C1 segment of cervical spinal cord (tissue), 14 donors: ENCODE data around the gene RSPH1.
A peak's percentile ranks its signal among the peaks of the same experiment; 100 is the strongest.

Experiments
- DNase-seq, 14 donors: peaks; one replicate each; lab custom pipeline; 2025; lab: John Stamatoyannopoulos, UW

RSPH1 gene

DNA sequence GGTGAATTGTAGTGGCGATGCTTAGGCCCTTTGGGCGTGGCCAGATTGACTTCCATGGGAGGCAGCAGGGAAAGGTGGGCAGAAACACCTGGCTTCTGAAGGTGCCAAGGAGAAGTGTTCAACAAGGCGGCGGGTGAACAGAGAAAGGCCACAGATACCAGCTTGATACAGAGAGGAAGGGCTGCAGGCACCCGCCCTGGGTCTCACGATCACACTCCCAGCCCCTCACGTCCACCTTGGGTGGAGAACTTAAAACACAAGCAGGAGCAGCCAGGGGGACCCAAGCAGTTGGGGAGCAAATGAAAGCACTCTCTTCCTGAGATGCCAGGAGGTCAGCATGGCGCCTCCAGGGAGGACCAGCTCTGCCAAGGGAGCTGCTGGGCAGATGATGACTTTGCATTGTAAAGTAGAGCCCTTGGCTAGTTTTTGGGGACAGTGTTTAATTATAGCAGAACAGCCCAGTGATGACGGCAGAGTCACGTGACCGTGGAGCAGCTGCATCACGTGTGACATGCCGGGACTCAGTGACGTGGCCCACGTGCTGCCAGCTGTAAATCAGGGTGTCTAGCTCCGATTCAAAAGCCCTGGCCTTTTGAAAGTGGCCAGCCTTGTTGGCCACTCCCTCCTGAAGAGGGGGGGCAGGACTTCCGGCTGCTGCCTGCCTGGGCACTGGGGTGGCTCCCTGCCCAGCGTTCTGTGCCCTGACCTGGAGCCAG, 36.6 kb upstream of the RSPH1 start:
- peak in 12 of 14 donors; percentile 40 to 91 (median 70) for DNase-seq

DNA sequence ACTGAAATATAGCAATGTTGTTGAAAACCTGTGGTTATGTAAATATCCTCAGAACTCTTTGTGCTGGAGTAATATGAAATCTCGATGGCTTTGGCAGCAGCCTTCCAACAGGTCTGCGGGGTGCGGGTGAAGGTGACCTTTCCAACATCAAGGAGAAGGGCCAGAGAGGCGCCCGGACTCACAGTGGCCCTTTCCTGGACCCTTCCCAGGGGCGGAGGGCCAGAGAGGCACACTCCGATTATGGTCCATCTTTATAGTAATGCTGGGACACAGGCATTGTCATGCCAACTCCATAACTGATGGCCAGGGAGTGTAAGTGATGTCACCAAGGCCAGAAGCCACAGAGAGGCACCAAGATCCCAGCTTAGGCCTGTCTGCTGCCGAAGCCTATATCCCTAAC, 35.7 kb upstream of the RSPH1 start:
- DNase-seq = no peak

DNA sequence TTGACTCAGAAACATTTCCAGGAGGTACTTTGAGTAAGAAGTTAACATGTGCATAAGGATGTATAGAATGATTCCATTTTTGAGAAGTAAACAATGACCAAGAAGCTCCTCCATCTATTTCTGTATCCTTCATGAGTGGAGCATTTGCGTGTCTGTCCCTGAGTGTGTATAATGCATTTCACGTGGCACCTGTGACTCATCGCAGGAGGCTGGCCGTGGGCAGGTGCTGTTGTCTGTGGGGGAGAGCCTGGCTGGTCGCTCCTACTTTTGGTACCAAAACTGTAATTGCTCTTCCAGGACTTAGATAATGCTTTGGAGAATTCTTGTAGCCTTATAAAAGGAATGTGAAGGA, 34.1 kb upstream of the RSPH1 start:
- DNase-seq = no peak

DNA sequence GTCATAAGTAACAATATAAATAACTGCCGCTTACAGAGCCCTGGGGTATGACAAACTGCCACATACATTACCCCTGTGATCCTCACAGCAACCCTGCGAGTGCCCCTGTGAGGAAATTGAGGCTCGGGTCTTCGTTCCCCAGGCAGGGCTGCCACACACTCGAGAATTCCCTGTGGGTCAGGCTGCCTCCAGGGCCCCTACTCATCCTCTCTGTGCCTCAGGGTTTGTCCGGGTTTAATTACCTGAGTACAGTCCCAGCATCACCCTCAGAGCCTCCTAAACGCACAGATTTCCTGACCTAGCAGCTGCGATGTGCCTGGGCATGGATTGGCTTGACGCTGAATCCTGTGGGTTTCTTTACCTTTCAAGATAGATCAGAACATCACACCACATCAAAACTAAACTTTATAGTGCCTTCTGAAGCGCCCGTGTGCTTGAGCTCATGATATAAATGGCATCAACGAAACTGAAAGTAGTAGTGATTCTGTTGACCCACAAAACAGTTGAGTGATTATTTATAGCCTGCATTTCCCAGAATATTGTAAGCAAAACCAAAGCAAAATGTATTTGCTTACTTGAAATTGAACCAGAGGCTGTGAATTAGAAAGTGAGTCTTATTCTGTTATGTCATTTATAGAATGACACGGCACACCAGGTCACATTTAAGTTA, 31.6 kb upstream of the RSPH1 start:
- no peak for DNase-seq

DNA sequence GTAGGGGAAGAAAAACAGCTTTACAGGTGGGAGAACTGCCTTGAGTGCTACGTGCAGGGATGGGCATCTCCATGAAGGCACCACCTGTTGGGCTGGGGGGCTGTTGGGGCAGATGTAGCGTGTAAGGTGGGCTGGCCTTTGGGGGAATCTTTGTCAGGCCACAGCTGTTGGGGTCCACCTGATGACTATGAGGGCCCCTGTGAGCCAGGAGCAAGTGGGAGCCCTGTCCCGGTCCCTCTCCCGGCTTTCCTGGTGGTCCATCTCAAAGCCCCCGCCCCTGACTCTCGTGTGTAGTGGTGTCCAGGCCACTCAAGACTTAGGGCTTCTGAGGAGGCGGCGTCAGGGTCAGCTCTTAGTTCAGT, 31.1 kb upstream of the RSPH1 start:
- no peak for DNase-seq

DNA sequence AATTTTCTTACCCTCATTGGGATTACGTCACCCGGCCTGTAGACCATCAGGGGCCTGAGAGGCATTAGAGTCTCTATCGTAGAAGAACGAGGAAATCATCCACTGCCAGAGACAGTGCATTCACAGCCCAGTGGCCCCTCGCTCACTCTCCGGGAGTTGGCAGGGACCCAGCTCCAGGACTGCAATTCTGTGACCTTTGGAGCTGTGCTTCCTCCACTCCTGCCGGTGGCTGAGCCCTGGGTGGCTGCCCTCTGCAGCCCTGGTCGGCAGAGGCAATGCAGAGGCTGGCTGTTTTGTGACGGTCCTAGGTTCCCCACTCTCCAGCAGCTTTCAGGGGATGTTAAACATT, 30.3 kb upstream of the RSPH1 start:
- peak in 2 of 14 donors; percentile 31 to 38 for DNase-seq

DNA sequence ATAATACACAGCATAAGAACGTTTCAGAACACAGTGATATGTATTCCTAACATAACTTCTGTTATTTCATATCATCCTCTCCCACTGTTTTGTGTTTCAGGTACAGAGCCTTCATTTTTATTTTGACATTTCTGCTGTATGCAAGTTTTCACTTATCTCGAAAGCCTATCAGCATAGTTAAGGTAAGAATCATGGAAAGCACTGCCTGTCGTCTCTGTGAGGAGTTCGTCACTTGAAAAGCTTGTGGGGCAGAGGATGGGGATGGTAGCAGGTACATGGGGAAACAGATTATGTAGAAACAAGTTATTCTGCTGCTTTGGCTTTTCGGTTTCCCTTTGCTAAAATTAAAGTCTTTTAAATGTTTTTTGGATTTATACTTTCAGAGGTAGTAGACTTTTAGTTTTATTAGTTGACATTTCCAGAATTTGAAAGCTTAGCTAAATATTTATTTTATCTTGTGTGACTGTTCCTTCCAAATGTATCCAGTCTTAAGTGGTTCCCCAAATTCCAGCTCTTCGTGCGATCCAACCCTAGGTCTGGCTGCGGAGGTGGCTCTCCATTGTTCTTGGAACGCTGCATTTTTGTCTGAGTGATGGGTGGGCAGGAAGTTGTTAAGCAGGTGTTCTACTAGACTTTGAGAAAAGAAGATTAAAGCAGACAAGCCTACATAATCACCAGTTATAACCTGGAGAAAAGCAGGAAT, 29.8 kb upstream of the RSPH1 start:
- no peak for DNase-seq

DNA sequence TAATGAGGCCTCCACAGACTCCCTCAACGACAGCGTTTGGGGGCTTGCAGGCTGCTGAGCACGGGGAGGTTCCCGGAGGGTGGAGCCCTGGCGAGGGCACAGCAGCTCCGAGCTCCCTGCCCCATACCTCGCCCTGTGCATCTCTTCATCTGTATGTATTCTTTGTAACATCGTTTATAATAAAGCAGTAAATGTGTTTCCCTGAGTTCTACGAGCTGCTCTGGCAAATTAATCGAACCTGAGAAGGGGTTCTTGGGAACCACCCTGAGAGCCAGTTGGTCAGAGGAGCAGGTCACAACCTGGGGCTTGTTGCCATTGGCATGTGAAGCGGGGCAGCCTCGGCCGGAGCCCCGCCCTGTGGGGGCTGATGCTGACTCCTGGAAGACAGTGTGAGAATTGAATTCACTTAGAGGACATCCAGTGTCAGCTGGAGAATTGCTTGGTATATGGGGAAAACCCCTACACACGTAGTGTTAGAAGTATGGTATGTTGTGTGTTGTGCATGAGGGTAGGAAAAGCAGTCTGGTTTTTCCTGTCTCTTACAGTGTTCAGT, 29.1 kb upstream of the RSPH1 start:
- peak in 3 of 14 donors; percentile 37 to 78 (median 40) for DNase-seq

DNA sequence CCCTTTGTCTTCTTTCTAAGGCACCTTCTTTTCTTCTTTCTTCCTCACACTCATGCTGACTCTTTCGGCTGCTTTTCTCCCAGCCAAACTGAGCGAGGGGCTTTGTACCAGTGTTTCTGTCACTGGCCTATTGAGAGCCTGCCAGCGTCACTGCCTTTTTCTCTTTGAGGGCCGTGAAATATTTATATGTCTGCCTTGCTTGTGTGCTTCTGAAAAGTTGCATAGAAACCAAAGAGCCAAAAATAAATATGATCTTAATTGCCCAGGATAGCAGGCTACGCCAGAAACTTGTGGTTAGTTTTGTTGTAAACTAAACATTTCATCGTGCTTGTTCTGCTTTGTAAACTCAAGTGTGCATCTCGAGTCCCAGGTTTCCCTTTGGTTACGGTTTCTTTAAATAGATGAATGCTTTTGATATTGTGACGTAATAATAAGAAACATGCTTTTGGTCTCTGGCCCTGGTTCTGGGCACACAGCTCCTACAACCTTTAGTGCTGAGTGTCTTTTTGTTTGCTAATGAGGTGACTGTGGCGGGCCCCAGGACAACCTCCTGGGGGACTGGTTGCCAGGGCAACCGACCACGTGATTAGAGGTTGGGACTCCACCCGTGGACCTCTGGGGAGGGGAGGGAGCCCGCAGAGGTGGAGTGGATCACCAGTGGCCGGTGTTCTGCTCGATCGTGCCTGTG, 28.5 kb upstream of the RSPH1 start:
- peak in 3 of 14 donors; percentile 39 to 89 (median 40) for DNase-seq

DNA sequence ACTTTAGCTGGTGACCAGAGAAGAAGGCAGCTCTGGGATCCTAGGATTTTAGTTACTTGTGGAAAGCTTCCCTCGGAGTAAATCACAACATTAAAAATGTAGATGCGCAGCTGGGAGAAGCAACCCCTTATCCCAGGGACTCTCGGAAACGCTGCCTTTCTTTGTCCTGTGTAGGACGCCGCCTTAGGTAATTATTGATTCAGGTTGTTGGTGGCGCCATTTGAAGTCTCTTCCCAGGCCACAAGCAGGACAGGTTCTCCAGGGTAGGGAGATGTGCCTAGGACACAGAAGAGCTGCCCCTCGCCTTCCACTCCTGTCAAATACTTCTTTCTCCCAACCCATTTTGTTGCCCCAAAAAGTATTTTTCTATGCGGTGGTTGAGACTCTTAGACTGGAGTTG, 27.9 kb upstream of the RSPH1 start:
- no peak for DNase-seq

DNA sequence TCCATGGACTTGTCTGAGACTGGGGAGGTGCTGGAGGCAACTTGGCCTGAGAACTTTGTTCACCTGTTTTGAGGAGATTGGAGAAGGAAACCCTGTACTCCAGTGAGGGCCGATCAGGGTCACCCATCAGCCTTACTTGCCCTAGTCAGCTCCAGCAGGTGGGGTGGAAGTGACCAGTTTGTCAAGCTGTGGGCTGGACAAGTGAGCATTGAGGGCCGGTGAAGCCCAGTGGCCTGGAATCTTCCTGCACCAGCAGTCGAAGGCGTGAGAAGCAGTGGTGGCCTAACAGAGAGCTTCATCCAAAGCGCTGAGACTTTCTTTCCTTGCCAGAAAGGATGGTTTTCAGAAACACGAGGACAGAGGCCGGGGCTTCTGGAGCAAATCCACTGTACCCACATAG, 27.2 kb upstream of the RSPH1 start:
- no peak for DNase-seq

DNA sequence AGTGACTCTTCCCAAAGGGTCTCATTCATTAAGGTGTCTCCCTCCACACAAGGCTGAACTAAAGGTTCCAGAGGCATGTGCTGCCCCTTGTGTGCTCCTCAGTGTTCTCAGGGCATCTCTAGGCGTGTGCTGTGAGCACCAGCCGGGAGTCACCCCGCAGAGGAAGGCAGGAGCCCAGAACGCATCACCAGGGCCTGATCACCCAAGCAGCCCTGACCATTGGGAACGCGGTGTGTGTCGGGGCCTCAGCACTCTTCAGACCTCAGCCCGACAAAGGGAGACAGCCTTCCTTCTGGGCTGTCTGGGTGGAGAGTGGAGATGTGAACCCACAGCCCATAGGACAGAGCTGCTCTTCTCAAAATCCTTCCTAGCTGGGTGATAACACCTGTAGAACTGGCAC, 26.7 kb upstream of the RSPH1 start:
- no peak for DNase-seq

DNA sequence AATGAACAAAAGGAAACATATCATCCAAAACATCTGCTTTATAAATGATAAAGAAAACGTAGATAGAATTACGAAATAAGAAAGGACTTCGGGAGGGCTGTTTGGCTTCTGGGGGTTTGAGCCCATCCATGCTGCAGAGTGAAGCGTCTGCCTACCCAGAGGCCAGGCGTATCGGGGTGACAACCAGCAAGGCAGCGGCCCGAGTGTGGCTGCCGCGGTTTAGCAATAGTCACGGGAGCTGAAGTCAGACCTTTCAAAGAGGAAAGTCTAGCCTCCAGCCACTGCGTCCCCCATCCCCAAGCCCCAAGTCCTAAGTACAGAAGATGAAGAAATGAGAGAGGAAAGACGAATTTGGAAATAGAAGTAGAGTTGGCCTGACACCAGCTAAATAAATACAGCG, 26.2 kb upstream of the RSPH1 start:
- no peak for DNase-seq

DNA sequence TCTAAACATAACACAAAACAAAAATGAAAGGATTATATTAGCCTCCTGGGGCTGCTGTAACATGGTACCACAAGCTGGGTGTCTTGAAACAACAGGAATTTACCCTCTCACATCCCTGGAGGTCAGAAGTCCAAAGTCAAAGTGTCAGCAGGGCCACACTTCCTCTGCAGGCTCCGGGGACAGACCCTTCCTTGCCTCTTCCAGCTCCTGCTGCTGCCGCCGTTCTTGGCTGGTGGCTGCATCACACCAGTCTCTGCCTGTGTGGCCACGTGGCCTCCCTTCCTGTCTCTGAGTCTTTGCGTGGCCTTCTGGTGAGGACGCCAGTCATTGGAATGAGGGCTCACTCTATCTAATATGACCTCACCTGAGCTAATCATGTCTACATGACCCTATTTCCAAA, 25.8 kb upstream of the RSPH1 start:
- DNase-seq = no peak

DNA sequence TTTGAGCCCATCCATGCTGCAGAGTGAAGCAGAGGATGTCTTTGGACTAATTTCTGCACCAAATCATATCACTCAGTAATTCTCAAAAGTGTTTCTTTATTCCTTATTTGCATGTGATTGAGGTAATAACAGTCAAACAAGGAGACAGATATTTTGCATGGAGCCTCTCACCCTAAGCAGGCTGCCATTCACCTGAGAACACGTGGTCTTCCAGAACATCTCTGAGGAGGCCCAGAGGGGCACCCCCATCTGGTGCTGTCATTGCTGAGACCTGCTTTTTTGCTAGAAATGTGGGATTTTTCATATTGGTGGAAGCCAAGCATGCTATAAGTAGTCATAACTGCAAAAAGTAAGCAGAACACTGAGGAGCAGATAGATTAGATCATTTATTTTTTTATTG, 25.4 kb upstream of the RSPH1 start:
- DNase-seq = no peak

DNA sequence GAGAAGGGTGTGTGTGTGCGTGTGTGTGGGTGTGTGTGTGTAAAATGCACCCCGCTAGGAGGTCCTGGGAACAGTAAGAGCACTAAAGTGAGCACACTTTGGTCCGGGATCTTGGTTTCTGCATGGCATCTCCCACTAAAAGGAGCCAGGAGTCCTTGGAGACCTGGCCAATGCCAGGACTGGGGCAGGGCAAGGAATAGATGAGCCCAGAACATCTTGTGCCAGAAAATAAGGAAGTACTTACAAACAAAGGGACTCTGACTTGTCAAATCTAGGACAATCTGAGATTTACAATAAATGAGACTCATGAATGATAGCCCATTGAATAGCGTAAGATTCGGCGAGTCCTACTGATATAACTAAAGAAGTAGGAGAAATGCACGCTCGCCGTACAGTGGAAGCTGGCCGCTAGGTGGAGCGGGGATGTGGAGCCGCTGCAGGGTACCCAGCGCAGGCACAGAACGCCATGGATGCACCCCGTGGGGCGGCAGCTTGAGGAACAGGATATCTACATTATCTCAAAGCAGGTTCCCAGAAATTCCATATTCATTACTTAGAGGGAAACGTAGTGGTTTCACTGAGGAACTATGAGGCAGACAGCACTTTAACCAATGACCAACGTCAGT, 24.7 kb upstream of the RSPH1 start:
- no peak for DNase-seq

DNA sequence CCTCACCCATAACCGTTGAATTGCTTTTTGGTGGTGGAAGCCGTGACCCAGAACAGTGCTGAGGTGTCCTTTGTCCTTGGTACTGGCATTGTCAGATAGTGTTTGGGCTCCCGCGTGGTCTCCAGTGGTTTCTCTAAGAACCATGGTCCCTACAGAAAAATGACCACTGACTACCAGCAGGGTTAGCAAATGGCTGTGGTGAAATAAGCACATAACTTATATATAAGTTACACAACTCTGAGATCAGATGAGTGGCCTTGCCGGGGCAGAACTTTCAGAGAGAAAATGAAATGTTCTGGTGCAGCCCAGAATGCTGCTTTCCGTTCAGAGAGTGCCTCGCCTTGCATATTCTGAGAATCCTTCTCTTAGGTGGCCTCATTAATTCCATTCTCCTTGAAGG, 22.6 kb upstream of the RSPH1 start:
- DNase-seq = no peak

DNA sequence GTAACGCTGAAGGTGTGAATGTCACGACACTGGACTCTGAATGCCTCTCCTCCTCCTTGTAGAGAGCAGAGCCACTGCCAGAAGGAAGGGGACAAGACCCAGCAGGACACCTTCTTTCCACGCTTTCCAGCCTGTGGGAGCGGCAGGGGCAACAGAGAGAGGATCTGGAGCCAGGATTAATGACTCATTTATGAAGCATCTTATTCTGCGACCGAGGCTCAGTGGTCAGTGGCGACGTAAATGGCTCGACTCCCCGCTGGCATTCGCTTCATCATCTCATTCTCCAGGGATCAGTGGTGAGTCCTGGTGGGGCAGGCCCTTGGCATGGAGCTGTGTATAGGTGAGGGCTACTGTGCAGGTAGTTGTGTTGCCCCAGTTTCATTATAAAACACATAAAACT, 22.2 kb upstream of the RSPH1 start:
- DNase-seq = no peak

DNA sequence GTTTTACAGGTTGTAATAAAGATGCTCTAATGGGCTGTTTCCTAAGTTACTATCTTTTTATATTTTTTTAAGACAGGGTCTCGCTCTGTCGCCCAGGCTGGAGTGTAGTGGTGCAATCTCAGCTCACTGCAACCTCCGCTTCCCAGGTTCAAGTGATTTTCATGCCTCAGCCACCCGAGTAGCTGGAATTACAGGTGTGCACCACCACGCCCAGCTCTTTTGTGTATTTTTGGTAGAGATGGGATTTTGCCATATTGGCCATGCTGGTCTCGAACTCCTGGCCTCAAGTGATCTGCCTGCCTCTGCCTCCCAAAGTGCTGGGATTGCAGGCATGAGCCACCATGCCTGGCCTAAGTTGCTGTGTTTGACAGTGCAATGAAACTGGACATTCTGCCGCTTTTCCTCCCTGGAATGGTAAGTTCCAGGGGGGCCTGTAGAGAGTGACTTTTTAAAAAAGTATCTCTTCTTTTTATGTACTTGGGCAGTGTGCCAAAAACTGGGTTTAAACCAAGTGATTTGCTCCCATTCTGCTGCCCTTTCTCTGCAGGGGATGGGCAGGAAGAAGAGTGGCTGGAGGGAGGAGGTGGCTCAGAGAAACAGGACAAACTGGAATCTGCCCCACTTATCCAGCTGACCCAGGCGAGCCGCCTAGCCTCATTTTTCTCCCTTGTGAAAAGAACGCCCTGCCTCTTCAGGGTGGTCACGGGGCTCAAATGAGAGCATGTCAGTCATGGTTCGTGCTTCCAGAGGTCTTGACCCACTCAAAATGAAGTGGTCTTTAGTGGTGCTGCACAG, 19.9 kb upstream of the RSPH1 start:
- peak in 7 of 14 donors; percentile 29 to 56 (median 48) for DNase-seq

DNA sequence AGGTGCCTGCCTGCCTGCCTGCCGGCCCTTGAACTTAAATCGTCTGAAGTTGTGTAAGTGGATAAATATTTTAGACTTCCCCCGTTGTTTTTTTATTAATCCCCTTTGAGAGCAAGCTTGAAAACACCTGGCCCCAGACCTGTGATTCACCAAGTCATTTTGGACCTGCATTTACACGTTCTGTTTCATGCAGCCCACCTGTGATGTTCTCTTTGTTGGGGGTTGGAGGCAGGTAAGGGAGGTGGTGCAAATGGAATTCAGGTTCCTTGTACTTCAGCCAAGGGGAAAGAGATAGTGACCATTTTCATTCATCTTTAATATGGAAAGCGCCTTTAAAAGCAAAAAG, 18.8 kb upstream of the RSPH1 start:
- DNase-seq = no peak
